ENCODE measurements around the gene CDR2. TPM values are rescaled to one million over a fixed set of nuclear protein-coding genes. Genes with fewer than 3 reads are reported as not detected.
"Not testable (repeated sequence)": the region's sequence is repeated elsewhere in the genome, so short reads cannot be mapped to it uniquely, and the experiment has no call there.

CDR2 gene
- total RNA-seq, 2 experiments from 2014 or later: 42.5 to 42.8 TPM

DNA sequence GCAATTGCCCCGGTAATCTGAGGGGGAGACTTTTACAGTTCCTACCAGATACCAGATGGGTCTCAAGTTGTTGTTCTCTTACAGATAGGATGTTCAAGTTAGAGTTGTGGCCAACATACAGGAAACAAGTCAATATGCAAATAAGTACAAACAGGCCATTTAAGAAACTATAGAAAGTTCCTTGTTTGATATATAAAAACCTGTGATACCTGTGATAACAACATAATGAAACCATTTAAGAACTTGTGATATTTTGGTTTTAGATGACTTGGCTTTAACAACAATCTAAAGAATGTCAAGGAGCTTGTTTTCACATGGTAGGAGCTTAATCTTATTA, 16.8 kb downstream of the CDR2 start:
- Mint-ChIP-seq H3K4me3 (no peak overlapping the region), H3K9me3 (no peaks in the 10 kb centered on the region), H3K27me3 (ENCODE audit: low read depth) (no peaks in the 10 kb centered on the region), H3K4me1 (ENCODE audit: low read depth) (peaks cover 77% of the 10 kb centered on the region), H3K36me3 (ENCODE audit: low read depth) (peaks cover 31% of the 10 kb centered on the region), H3K27ac (peak overlapping the region; percentile 89)
- CTCF ChIA-PET: interaction anchor here (1.1 kb wide), 1 partner anchor 37 kb away, joined by 4 read pairs; no protein-coding TSS in a partner anchor
- intact Hi-C loops (cut with micrococcal nuclease): no loop called here
- no peak for DNase-seq

DNA sequence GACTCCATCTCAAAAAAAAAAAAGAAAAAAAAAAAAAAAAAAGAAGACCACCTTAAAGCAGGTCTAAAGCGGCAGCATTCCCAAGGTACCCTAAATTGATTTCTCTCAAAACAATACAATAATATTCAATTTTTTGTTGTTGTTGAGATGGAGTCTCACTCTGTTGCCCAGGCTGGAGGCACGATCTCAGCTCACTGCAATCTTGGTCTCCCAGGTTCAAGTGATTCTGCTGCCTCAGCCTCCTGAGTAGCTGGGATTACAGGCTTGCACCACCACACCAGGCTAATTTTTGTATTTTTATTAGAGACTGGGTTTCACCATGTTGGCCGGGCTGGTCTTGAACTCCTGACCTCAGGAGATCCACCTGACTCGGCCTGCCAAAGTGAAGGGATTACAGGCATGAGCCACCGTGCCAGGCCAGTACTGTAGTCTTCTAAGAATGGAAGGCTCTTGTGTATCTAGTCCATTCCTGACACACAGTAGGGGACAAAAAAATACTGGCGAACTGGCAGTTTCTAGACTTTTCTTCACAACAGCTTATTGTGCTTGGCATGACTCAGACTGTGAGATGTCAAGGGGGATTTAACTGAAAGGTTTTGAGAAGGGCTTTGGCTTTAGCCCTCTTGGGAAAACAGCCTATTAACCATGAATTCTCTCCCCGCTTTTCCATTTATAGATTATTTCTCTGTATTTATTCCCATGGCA, 17.3 kb downstream of the CDR2 start:
- CTCF ChIA-PET: interaction anchor here (1.1 kb wide), 1 partner anchor 36 kb away, joined by 4 read pairs; no protein-coding TSS in a partner anchor
- intact Hi-C loops (cut with micrococcal nuclease): no loop called here
- Mint-ChIP-seq H3K4me1 (ENCODE audit: low read depth) (peaks cover 77% of the 10 kb centered on the region), H3K27me3 (ENCODE audit: low read depth) (no peaks in the 10 kb centered on the region), H3K4me3 (no peak overlapping the region), H3K9me3 (no peaks in the 10 kb centered on the region), H3K27ac (peak overlapping the region; percentile 89), H3K36me3 (ENCODE audit: low read depth) (peaks cover 31% of the 10 kb centered on the region)
- DNase-seq: peak; percentile 24

DNA sequence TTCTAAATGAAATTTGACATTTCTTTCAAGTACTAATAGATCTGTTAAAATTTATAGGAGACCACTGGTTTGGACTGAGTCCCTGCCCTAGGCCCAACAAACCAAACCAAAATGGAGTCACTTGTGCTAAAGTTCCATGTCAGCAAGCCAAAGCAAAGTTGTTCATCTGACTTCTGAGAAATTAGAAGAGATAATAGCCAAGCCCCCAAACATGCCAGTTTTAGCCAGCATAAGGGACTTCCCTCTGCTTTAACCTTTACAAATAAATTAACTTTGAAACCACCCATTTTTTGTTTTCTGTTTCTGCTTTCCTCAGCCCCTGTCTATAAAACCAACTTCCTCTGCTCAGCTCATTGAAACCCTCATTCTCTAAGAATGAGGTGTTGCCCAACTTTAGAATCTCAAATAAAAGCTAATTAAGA, 18.9 kb downstream of the CDR2 start:
- intact Hi-C loops (cut with micrococcal nuclease): no loop called here
- H3K36me3 Mint-ChIP-seq (ENCODE audit: low read depth): peaks cover 44% of the 10 kb centered on the region
- no peak overlapping the region for H3K4me3 Mint-ChIP-seq
- peaks cover 71% of the 10 kb centered on the region for H3K4me1 Mint-ChIP-seq (ENCODE audit: low read depth)
- H3K9me3 Mint-ChIP-seq: no peaks in the 10 kb centered on the region
- CTCF ChIA-PET: interaction anchor here (0.6 to 1.3 kb wide), 2 partner anchors 19 to 35 kb away, joined by 3 to 5 read pairs; partner anchors contain the start of gene CDR2
- DNase-seq: peak; percentile 52
- peak overlapping the region; percentile 69 for H3K27ac Mint-ChIP-seq
- no peaks in the 10 kb centered on the region for H3K27me3 Mint-ChIP-seq (ENCODE audit: low read depth)

DNA sequence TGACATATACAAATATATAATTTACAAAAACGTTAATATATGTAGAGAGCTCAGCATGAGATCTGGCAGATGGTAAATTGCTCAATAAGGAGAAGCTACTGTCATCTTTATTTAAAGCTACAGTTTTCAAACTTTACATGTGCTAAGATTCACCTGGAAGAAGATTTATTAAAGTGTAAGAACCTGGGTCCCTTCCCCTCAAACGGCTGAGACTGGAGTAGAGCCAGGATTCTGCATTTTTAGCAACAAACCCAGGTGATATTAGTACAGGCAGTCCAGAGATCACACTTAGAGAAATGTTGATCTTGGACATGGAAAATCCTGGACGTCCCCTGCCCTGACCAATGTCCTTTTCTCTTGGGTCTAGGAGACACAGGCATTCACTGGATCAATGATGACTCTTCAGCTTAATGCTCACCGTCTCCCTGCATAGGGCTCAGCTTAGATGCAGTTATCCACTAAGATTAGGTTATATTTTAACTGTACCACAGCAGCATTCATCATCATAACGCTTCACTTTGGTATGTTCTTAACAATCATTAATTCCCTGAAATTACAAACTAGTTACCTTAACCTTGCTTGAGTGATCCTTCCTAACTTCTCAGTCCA, 20.4 kb downstream of the CDR2 start:
- Mint-ChIP-seq H3K9me3 (no peaks in the 10 kb centered on the region), H3K27me3 (ENCODE audit: low read depth) (no peaks in the 10 kb centered on the region), H3K4me1 (ENCODE audit: low read depth) (peaks cover 60% of the 10 kb centered on the region), H3K27ac (peak overlapping the region; percentile 96), H3K4me3 (no peak overlapping the region), H3K36me3 (ENCODE audit: low read depth) (peaks cover 46% of the 10 kb centered on the region)
- CTCF ChIA-PET: interaction anchor here (0.6 to 1.4 kb wide), 6 partner anchors 15 to 1533 kb away, joined by 3 read pairs; no protein-coding TSS in a partner anchor
- intact Hi-C loops (cut with micrococcal nuclease): loop anchor here (1.0 to 5.0 kb wide), 3 partner anchors 17 to 162 kb away; partner anchors contain the start of gene CDR2
- no peak for DNase-seq

DNA sequence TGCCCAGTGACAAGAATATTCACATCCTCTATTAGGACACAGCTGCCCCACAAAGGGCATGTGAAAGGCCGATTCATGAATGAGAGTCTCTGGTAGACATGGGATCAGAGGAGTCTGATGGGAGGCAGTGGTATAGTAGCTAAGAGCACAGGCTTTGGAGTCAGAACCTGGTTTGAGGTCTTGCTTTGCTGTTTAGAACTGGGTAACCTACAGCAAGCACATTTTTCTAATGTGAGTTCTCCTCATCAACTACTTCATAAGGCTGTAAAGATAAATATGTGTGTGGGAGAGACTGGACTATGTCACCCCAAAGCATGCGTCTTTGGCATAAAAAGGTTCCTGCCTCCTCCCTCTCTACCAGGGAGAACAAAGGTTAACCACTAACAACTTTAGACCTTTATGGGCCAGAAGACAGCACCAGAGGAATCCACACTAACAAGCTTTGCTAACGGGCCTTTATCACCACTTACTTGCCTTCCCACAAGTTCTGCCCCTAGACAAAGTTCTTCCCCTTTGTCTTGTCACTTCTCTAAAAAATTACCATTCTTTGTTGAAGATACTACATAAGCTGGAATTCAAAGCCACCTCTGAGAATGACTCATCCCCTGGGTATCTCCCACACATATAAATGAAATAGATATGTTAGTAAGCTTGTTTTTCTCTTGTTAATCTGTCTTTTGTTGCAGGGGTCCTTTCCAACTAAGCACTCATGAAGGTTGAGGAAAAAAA, 21.1 kb downstream of the CDR2 start:
- CTCF ChIA-PET: interaction anchor here (0.6 to 1.2 kb wide), 8 partner anchors 20 to 1532 kb away, joined by 3 to 4 read pairs (median 3); no protein-coding TSS in a partner anchor

DNA sequence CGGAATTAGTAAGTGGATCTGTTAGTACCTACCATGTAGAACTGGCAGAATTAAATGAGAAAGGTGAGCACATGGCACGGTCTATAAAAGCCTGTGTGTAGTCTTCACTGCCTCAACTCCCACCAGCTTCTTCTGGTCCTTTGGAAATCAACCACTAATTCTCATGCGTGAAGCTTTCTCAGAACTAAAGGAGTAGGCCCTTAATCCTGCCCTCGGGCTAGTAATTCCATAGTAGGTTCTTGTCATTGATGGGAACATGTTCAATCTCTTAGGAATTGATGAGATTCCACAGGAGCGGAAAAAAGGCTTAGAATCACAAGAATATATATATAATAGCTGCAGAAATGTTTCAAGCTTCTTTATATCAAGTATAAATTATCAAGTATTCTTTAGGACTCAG, 21.7 kb downstream of the CDR2 start:
- intact Hi-C loops (cut with micrococcal nuclease): loop anchor here (1.0 to 5.0 kb wide), 3 partner anchors 16 to 160 kb away; partner anchors contain the start of gene CDR2
- H3K27me3 Mint-ChIP-seq (ENCODE audit: low read depth): no peaks in the 10 kb centered on the region
- no peak for DNase-seq
- no peak overlapping the region for H3K4me3 Mint-ChIP-seq
- peaks cover 50% of the 10 kb centered on the region for H3K4me1 Mint-ChIP-seq (ENCODE audit: low read depth)
- H3K9me3 Mint-ChIP-seq: no peaks in the 10 kb centered on the region
- peaks cover 49% of the 10 kb centered on the region for H3K36me3 Mint-ChIP-seq (ENCODE audit: low read depth)
- CTCF ChIA-PET: interaction anchor here (0.7 to 1.2 kb wide), 4 partner anchors 20 to 849 kb away, joined by 3 to 4 read pairs (median 3); no protein-coding TSS in a partner anchor
- H3K27ac Mint-ChIP-seq: peak overlapping the region; percentile 96

More for the DNA sequence above, 21.1 kb downstream of the CDR2 start:
- H3K4me1 Mint-ChIP-seq (ENCODE audit: low read depth): peaks cover 55% of the 10 kb centered on the region
- H3K27me3 Mint-ChIP-seq (ENCODE audit: low read depth): no peaks in the 10 kb centered on the region
- peak overlapping the region; percentile 96 for H3K27ac Mint-ChIP-seq
- DNase-seq: peak; percentile 55
- intact Hi-C loops (cut with micrococcal nuclease): loop anchor here (1.0 to 5.0 kb wide), 3 partner anchors 17 to 161 kb away; partner anchors contain the start of gene CDR2
- H3K9me3 Mint-ChIP-seq: no peaks in the 10 kb centered on the region
- peak overlapping the region; percentile 18 for H3K4me3 Mint-ChIP-seq
- peaks cover 49% of the 10 kb centered on the region for H3K36me3 Mint-ChIP-seq (ENCODE audit: low read depth)

DNA sequence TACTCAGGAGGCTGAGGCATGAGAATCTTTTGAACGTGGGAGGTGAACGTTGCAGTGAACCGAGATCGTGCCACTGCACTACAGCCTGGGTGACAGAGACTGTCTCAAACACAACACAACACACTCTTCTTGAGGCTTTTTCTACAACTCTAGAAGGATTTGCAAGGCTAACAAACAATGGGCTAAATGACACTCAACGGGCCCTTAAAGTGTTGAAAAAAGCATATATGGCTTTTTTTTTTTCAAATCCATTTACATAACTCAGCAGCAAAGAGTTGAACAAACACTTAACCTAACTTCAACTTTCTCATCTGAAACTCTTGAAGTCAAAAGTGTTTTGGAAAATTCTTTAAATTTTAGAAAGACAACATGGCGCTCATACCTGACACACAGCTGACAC, 22.3 kb downstream of the CDR2 start:
- H3K4me3 Mint-ChIP-seq: no peak overlapping the region
- CTCF ChIA-PET: interaction anchor here (0.7 to 1.2 kb wide), 3 partner anchors 21 to 849 kb away, joined by 3 to 4 read pairs (median 3); no protein-coding TSS in a partner anchor
- intact Hi-C loops (cut with micrococcal nuclease): loop anchor here (2.0 to 5.0 kb wide), 2 partner anchors 15 to 160 kb away; no protein-coding TSS in a partner anchor
- peaks cover 53% of the 10 kb centered on the region for H3K36me3 Mint-ChIP-seq (ENCODE audit: low read depth)
- DNase-seq: no peak
- H3K9me3 Mint-ChIP-seq: no peaks in the 10 kb centered on the region
- peak overlapping the region; percentile 3 for H3K27ac Mint-ChIP-seq
- peaks cover 44% of the 10 kb centered on the region for H3K4me1 Mint-ChIP-seq (ENCODE audit: low read depth)
- no peaks in the 10 kb centered on the region for H3K27me3 Mint-ChIP-seq (ENCODE audit: low read depth)

DNA sequence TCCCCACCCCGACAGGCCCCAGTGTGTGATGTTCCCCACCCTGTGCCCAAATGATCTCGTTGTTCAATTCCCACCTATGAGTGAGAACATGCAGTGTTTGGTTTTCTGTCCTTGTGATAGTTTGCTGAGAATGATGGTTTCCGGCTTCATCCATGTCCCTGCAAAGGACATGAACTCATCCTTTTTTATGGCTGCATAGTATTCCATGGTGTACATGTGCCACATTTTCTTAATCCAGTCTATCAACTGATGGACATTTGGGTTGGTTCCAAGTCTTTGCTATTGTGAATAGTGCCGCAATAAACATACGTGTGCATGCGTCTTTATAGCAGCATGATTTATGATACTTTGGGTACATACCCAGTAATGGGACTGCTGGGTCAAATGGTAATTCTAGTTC, 23.4 kb downstream of the CDR2 start:
- H3K27ac Mint-ChIP-seq; H3K9me3 Mint-ChIP-seq; H3K27me3 Mint-ChIP-seq (ENCODE audit: low read depth); CTCF ChIA-PET; H3K4me3 Mint-ChIP-seq; DNase-seq: not testable (repeated sequence)
- Mint-ChIP-seq H3K4me1 (ENCODE audit: low read depth) (peaks cover 44% of the 10 kb centered on the region), H3K36me3 (ENCODE audit: low read depth) (peaks cover 59% of the 10 kb centered on the region)
- intact Hi-C loops (cut with micrococcal nuclease): loop anchor here (5.0 kb wide), 1 partner anchor 159 kb away; no protein-coding TSS in a partner anchor

DNA sequence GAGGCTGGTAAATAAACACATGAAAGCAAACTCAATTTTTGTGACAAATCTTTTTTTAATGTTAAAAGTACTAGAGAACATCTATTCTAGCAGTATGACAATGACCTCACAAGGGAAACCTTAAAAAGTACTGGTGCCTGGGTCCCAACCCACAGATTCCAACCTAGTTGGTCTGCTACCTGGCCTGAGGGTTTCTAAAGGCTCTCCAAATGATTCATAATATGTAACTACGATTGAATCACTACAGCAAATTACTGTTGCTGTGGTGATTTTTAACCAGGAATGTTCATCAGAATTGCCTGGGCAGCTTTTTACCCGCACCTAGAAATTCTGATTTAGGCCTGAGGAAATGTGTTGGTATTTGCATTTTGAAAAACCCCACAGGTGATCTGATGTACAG, 26.1 kb downstream of the CDR2 start:
- Mint-ChIP-seq H3K9me3 (no peaks in the 10 kb centered on the region), H3K27me3 (ENCODE audit: low read depth) (no peaks in the 10 kb centered on the region), H3K27ac (no peak overlapping the region), H3K4me3 (no peak overlapping the region), H3K36me3 (ENCODE audit: low read depth) (peaks cover 57% of the 10 kb centered on the region), H3K4me1 (ENCODE audit: low read depth) (peaks cover 26% of the 10 kb centered on the region)
- intact Hi-C loops (cut with micrococcal nuclease): no loop called here
- no peak for DNase-seq
- CTCF ChIA-PET: no interaction called here

DNA sequence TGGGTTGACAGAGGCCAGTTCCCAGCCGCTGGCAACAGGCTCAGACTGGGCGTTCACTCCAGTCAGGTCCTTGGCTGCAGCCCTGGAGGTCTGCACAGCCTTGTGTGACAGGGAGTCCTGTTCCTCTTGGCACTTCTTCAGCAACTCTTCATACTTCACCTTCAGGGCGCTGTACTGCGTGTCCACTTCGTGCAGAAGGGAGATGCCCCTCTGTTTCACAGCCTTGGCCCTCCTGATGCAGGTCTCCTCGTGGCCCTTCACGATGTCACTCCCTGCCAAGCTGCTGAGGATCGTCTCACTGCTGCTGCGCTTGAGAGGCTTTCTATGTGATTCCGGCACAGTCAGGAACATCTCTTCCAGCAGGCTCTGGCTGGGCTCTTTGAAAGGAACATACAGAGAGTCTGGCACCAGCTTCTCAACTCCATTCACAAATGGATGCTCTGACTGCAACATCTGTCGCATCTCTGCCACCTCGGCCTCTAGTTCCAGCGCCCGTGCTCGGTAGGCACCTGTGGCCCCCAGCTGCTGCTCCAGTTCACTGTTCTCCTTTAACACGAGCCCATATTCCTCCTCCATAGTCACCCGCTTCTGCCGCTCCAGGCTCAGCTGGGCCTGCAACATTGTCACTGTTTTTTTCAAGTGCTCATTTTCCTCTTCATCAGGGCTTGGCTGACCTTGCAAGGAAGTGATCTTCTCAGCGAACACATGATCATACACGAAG, 27.2 kb downstream of the CDR2 start:
- Mint-ChIP-seq H3K27me3 (ENCODE audit: low read depth) (no peaks in the 10 kb centered on the region), H3K36me3 (ENCODE audit: low read depth) (peaks cover 61% of the 10 kb centered on the region), H3K4me1 (ENCODE audit: low read depth) (peaks cover 24% of the 10 kb centered on the region), H3K27ac (peak overlapping the region; percentile 74), H3K4me3 (no peak overlapping the region), H3K9me3 (no peaks in the 10 kb centered on the region)
- CTCF ChIA-PET: no interaction called here
- intact Hi-C loops (cut with micrococcal nuclease): no loop called here
- no peak for DNase-seq

DNA sequence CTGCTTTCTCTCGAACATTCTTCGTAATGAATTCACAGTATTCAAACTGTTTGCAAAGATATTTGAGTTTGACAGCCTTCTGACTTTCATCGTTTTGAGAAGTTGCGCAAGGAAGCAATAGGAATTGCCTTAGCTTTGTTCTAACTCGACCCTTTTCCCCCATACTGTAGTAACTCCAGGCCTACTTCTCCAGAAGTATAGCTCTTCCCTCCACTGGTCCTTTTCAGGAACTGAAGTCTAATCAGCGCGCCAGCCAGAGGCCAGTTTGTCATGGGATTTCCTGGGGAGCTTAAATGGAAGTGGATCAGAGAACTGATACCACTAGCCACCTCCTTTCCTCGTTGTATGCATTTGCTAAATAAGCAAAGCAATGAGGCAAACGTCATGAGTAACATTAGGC, 27.9 kb downstream of the CDR2 start:
- H3K4me3 Mint-ChIP-seq: no peak overlapping the region
- no peaks in the 10 kb centered on the region for H3K27me3 Mint-ChIP-seq (ENCODE audit: low read depth)
- peaks cover 3% of the 10 kb centered on the region for H3K9me3 Mint-ChIP-seq
- H3K36me3 Mint-ChIP-seq (ENCODE audit: low read depth): peaks cover 59% of the 10 kb centered on the region
- CTCF ChIA-PET: no interaction called here
- intact Hi-C loops (cut with micrococcal nuclease): no loop called here
- H3K4me1 Mint-ChIP-seq (ENCODE audit: low read depth): peaks cover 27% of the 10 kb centered on the region
- DNase-seq: no peak
- H3K27ac Mint-ChIP-seq: peak overlapping the region; percentile 74
